Heart left ventricle (tissue), 13 donors: ENCODE data around the gene BAIAP3.

ENCODE experiments used
- POLR2A ChIP-seq, 2 donors: fragments of 450-650 bp; IDR thresholded peaks; one replicate each; pipeline ENCODE4 v1.6.1; 2017; ENCODE audit warnings: antibody characterized with exemption in 2 of 2, mild to moderate bottlenecking in 2 of 2, moderate library complexity in 2 of 2
- TF ChIP-seq, protein P1 (sequence below), 12 donors: fragments of 200-600 bp; sonication (generic) in 4 of 12; IDR thresholded peaks; one replicate each; pipeline versions ENCODE4 v1.5.0 to v1.8.0; 2018 to 2022; ENCODE audit warnings: antibody characterized with exemption in 12 of 12, mild to moderate bottlenecking in 5 of 12
- donor health status: ischemic (EF 13 %, LVEDD 7.1; RV severe dilation, severe dysfunction).
- donor health status: DM: no; HTN: yes; CAD: no.
- donor health status: DM: no; HTN: no; CAD: no.
- donor health status: ischemic (EF 25% LVEDD 6.9; RV normal size, moderate dysfunction).
- donor health status: ischemic (EF 25% LVEDD 5.7; RV mildly dilated, moderate dysfunction).
- donor health status: ischemic (EF 35%, LVEDD 5.7; RV mildly dilated, moderate dysfunction).
- donor health status: nonischemic (EF 11% LVEDD 7.7; RV severe dilation, severe dysfunction).
- donor health status: DM: yes; HTN: yes; CAD: no.
- donor health status: PGD.
- donor health status: ischemic (EF 29% LVEDD 5.4; RV normal size, mild dysfunction).
- donor health status: nonischemic (EF 23%, LVEDD 6.1; RV moderate dilation, normal function).

GRCh38 chr16:1320658-1321240 is 12.7 kb upstream of the BAIAP3 start:
- no peak for TF ChIP-seq POLR2A (IDR thresholded peaks at IDR 0.05)
- TF ChIP-seq, protein P1, sequence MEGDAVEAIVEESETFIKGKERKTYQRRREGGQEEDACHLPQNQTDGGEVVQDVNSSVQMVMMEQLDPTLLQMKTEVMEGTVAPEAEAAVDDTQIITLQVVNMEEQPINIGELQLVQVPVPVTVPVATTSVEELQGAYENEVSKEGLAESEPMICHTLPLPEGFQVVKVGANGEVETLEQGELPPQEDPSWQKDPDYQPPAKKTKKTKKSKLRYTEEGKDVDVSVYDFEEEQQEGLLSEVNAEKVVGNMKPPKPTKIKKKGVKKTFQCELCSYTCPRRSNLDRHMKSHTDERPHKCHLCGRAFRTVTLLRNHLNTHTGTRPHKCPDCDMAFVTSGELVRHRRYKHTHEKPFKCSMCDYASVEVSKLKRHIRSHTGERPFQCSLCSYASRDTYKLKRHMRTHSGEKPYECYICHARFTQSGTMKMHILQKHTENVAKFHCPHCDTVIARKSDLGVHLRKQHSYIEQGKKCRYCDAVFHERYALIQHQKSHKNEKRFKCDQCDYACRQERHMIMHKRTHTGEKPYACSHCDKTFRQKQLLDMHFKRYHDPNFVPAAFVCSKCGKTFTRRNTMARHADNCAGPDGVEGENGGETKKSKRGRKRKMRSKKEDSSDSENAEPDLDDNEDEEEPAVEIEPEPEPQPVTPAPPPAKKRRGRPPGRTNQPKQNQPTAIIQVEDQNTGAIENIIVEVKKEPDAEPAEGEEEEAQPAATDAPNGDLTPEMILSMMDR (IDR thresholded peaks at IDR 0.05): no peak
